Measurements from ENCODE around the gene TMEM212. TPM values are rescaled to one million over a fixed set of nuclear protein-coding genes. Genes with fewer than 3 reads are reported as not detected.
A peak's percentile ranks its signal among the peaks of the same experiment; 100 is the strongest.

Gene TMEM212
- total and polyA plus RNA-seq, 9 of the 15 experiments (the other 6 are each of a cell fraction or from before 2014, with no cell fraction given) = not detected

GRCh38 chr3:171812811-171813210 is 30.3 kb upstream of the TMEM212 start:
- Histone ChIP-seq H3K9ac (ENCODE audit: insufficient read depth in 1 of 2, low read depth in 2 of 2, low read length in 2 of 2) (no peak overlapping the region), H3K4me3 (no peak overlapping the region), H3K4me2 (ENCODE audit: insufficient read depth, low read length) (no peak overlapping the region), H3K27ac (ENCODE audit: extremely low read depth, low read depth, low read length) (no peak overlapping the region), H2AFZ (ENCODE audit: low read depth, low read length) (no peak overlapping the region), H4K20me1 (replicated peaks; ENCODE audit: control insufficient read depth, insufficient read depth, low read length) (no peaks in the 10 kb centered on the region), H3K36me3 (ENCODE audit: control insufficient read depth, insufficient read depth, low read length) (no peaks in the 10 kb centered on the region), H3K79me2 (ENCODE audit: control insufficient read depth, insufficient read depth, low read length) (peaks cover 27% of the 10 kb centered on the region), H3K27me3 (ENCODE audit: control insufficient read depth in 2 of 2, insufficient read depth in 2 of 2, low read length in 2 of 2) (no peaks in the 10 kb centered on the region), H3K9me3 (replicated peaks; ENCODE audit: control insufficient read depth, insufficient read depth, low read depth, low read length) (no peaks in the 10 kb centered on the region), H3K9me1 (ENCODE audit: control insufficient read depth, insufficient read depth, low read length) (no peaks in the 10 kb centered on the region), H3K4me1 (replicated peaks in 1 of 2; ENCODE audit: control insufficient read depth in 2 of 2, insufficient read depth in 2 of 2, low read length in 2 of 2) (peaks cover 20 to 36% of the 10 kb centered on the region in 2 experiments)
- BruUV-seq (replicated peaks) = no TSS peak
- ChIA-PET POLR2A (interaction anchor here (0.7 kb wide), 1 partner anchor 104 kb away, joined by 3 read pairs; no protein-coding TSS in a partner anchor), CTCF (ENCODE audit: low intra/inter-chr PET ratio) (no interaction called here)
- ATAC-seq (no peak), DNase-seq (ENCODE audit: extremely low read depth in 1 of 4, low spot score in 3 of 4) (no peak), FAIRE-seq (no peak)
- 55% methylated on average over 2 of the region's 2 CpGs for WGBS (ENCODE audit: insufficient coverage, low coverage, missing lambda C conversion rate)
- in situ Hi-C loops (cut with MboI) = no loop called here
- intact Hi-C loops (cut with micrococcal nuclease) = loop anchor here (5.0 kb wide), 2 partner anchors 149 to 351 kb away; partner anchors contain the start of gene TNIK
- TF ChIP-seq ATF3 (IDR thresholded peaks at IDR 0.05) (peak; percentile 94), ATF3 (CRISPR knock-in tag; conservative IDR thresholded peaks at IDR 0.05) (no peak), TFE3 (CRISPR knock-in tag; IDR thresholded peaks at IDR 0.05) (no peak), FOXP1 (CRISPR knock-in tag; IDR thresholded peaks at IDR 0.05) (no peak), EP300 (IDR thresholded peaks at IDR 0.05; ENCODE audit: low read length) (peak; percentile 50; the same call in 1 of the 2 replicates), SAFB2 (IDR thresholded peaks at IDR 0.05; ENCODE audit: borderline replicate concordance, low read depth, low read length, severe bottlenecking) (no peak), TRIM24 (IDR thresholded peaks at IDR 0.05) (peak in 1 of 2 experiments; percentile 49; a peak in 2 of 4 replicates), POLR2AphosphoS5 (IDR thresholded peaks at IDR 0.05; ENCODE audit: control insufficient read depth, insufficient read depth, low read depth, low read length) (no peak), TFAM (CRISPR knock-in tag; conservative IDR thresholded peaks at IDR 0.05) (no peak), GATAD2B (IDR thresholded peaks at IDR 0.05; ENCODE audit: borderline replicate concordance) (no peak), POLR2H (tag; IDR thresholded peaks at IDR 0.05; ENCODE audit: low read depth) (peak; percentile 67), SPI1 (IDR thresholded peaks at IDR 0.05; ENCODE audit: borderline replicate concordance, low read depth, low read length) (no peak), ZBTB12 (CRISPR knock-in tag; IDR thresholded peaks at IDR 0.05) (no peak), ELK3 (CRISPR knock-in tag; IDR thresholded peaks at IDR 0.05) (no peak), ZNF507 (tag; conservative IDR thresholded peaks at IDR 0.05) (no peak; the same call in 1 of the 2 replicates), PML (IDR thresholded peaks at IDR 0.05; ENCODE audit: low read length) (no peak), ETV5 (CRISPR knock-in tag; IDR thresholded peaks at IDR 0.05; ENCODE audit: low read depth) (no peak), RAD21 (CRISPR knock-in tag; conservative IDR thresholded peaks at IDR 0.05 in 1 of 2, IDR thresholded peaks at IDR 0.05 in 1 of 2) (no peak), NR3C1 (CRISPR knock-in tag; IDR thresholded peaks at IDR 0.05) (no peak), ZNF311 (CRISPR knock-in tag; IDR thresholded peaks at IDR 0.05) (no peak)
